Activated T-helper 17 cell treated with anti-CD3 and anti-CD28 coated beads, Interleukin-2, amount 50 U/mL, for 72 hours (primary cell): Measurements from ENCODE around the gene NDUFS7. TPM values are rescaled to one million over a fixed set of nuclear protein-coding genes. Genes with fewer than 3 reads are reported as not detected.
"Not testable (repeated sequence)": the region's sequence is repeated elsewhere in the genome, so short reads cannot be mapped to it uniquely, and the experiment has no call there.

Experiments used
- ATAC-seq: fragments of 150-1000 bp; cut with Tn5 transposase; replicated peaks from 2 replicates; pipeline ENCODE4 v1.10.0; 2021; ENCODE audit warnings: mild to moderate bottlenecking, moderate library complexity
- H3K27ac Mint-ChIP-seq: one replicate; pipeline ENCODE4 v1.8.0; 2022; ENCODE audit warnings: mixed read lengths
- H3K27me3 Mint-ChIP-seq: one replicate; pipeline ENCODE4 v1.8.0; 2022; ENCODE audit warnings: mixed read lengths
- H3K36me3 Mint-ChIP-seq: one replicate; pipeline ENCODE4 v1.8.0; 2022; ENCODE audit warnings: low read depth, mild to moderate bottlenecking, mixed read lengths
- H3K4me1 Mint-ChIP-seq: one replicate; pipeline ENCODE4 v1.8.0; 2022; ENCODE audit warnings: mixed read lengths
- H3K4me3 Mint-ChIP-seq: one replicate; pipeline ENCODE4 v1.8.0; 2022; ENCODE audit warnings: mild to moderate bottlenecking, mixed read lengths
- H3K9me3 Mint-ChIP-seq: one replicate; pipeline ENCODE4 v1.8.0; 2022; ENCODE audit warnings: mixed read lengths
- total RNA-seq, 2 donors: library from RNA; stranded (reverse); gene quantifications; one replicate each; pipeline ENCODE4 v1.2.3, GENCODE V29; 2022

NDUFS7 gene
- total RNA-seq, 2 donors from 2014 or later: 51.5 to 87.9 TPM

DNA sequence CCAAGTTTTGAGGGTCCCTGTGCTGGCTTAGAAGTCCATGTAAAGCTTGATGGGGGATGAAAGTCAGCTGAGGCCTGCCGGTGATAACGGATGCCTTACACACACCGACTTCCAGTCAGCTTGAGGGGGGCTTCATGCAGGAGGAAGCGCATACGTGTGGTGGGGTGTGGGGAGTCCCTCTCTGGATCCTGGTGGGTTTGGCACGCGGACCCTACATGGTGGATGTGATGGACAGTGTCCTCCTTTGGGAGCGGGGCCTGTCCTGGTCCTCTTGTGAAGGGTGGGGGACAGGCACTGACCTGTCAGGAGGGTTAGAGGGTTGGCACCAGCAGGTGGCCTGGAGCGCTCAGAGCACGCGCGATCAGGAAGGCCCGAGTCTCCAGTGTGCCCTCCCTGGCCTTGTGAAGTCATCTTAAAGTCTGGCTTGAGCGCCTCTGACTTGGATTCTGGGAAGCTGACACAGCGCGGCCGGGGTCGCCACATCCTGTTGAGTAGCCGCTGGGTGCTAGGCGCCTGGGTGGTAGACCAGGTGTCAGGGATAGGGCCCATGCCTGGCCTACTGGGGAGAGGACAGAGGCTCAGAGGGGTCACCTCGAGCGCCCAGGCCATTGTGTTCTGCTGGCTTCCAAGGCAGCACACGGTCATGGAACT lies 26.6 kb downstream of the NDUFS7 start:
- Mint-ChIP-seq H3K27me3 (no peaks in the 10 kb centered on the region), H3K27ac (peak overlapping the region; percentile 90), H3K4me3 (peak overlapping the region; percentile 95), H3K9me3 (no peaks in the 10 kb centered on the region), H3K36me3 (peaks cover 55% of the 10 kb centered on the region), H3K4me1 (peaks cover 35% of the 10 kb centered on the region)
- peak; percentile 7 for ATAC-seq

DNA sequence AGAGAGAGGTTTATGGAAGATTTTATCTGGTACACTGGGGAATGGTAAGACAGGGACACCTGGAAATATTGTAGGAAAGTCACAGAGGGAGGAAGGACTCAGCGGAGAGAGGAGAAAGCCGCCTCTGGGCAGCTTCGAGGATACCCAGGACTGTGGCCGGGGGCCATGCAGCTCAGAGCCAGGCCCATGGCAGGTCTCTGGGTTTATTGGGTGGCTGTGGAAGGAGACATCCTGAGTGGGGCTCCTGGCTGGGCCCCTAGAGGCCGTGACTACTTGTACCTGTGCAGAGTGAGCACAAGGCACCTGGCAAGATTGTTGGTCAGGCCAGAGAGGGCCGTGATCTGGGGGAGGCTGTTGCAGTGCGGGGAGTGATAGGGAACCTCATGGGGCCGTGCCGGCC lies 27.1 kb downstream of the NDUFS7 start:
- Mint-ChIP-seq H3K4me3 (peak overlapping the region; percentile 95), H3K27ac (peak overlapping the region; percentile 90), H3K4me1 (peaks cover 40% of the 10 kb centered on the region), H3K36me3 (peaks cover 60% of the 10 kb centered on the region), H3K9me3 (no peaks in the 10 kb centered on the region), H3K27me3 (no peaks in the 10 kb centered on the region)
- no peak for ATAC-seq

DNA sequence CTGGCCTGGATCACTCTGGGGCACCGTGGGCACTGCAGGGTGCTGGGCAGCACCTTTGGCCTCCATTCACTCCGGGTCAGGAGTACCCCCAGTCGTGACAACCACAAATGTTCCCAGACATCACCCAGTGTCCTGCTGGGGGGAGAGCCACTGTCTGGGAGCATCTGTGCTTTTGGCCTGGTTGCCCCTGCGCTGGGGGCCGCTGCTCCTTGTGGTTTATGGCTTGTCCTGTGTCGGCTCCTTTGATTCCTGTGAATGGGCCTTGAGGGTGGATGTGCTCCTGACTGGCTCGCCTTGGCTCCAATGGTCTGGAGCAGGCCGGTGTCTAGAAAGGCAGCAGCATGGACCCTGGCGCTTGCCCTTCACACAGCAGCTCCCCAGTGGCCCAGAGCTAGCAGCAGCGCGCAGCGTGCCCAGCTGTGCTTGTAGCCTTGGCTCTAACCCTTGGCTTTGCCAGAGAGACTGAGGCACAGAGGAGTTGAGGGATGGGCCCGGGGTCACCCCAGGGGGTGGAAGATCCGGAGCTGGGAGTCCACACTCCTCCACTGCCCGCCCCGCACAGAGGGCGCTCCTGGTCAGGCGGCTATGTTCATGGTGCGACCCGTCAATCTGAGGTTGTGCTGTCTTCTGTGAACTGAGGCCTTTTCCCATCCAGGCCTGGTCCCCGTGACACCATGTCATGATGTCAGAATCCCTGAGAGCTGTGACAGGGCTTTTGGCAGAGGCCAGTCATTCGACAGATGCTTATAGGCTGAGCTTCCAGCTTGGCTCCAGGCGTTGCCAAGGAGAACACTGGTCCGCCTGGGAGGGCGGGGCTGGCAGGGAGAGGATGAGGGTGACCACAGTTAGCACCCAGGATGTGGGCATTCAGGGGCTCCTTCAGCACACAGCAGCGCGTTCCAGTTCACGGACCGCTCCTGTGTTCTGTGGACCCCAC lies 27.8 kb downstream of the NDUFS7 start:
- H3K9me3 Mint-ChIP-seq: no peaks in the 10 kb centered on the region
- ATAC-seq: no peak
- peaks cover 42% of the 10 kb centered on the region for H3K4me1 Mint-ChIP-seq
- H3K36me3 Mint-ChIP-seq: peaks cover 67% of the 10 kb centered on the region
- H3K27me3 Mint-ChIP-seq: no peaks in the 10 kb centered on the region
- peak overlapping the region; percentile 95 for H3K4me3 Mint-ChIP-seq
- H3K27ac Mint-ChIP-seq: peak overlapping the region; percentile 90

DNA sequence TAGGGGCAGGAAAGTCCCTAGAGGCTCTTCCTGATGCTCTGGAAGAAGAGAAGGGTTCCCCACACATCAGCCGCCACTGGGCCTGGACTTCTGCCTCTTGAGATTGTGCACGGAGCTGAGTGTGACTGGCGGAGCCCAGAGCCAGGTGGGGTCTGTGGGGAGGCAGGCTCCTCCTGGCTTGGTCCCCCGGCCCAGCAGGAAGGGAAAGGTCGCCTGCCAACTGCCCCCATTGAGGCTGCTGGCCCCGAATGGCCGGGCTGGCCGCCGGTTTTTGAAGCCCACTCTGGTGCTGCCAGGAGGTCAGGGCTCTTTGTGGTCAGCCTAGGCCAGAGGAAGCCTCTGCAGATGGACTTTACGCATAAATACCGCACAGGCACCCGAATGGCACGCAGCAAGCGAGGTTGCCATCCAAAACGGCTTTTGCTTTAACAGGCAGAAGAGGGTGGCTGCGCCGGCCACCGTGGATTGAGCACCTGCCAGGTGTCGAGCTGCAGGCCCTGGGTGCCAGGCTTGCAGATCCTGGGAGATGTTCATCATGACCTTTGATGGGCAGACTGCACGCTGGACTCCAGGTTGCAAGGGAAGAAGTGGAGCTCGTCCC lies 28.7 kb downstream of the NDUFS7 start:
- Mint-ChIP-seq H3K9me3 (no peaks in the 10 kb centered on the region), H3K27ac (peak overlapping the region; percentile 90), H3K4me1 (peaks cover 42% of the 10 kb centered on the region), H3K36me3 (peaks cover 76% of the 10 kb centered on the region), H3K4me3 (peak overlapping the region; percentile 95), H3K27me3 (no peaks in the 10 kb centered on the region)
- no peak for ATAC-seq

DNA sequence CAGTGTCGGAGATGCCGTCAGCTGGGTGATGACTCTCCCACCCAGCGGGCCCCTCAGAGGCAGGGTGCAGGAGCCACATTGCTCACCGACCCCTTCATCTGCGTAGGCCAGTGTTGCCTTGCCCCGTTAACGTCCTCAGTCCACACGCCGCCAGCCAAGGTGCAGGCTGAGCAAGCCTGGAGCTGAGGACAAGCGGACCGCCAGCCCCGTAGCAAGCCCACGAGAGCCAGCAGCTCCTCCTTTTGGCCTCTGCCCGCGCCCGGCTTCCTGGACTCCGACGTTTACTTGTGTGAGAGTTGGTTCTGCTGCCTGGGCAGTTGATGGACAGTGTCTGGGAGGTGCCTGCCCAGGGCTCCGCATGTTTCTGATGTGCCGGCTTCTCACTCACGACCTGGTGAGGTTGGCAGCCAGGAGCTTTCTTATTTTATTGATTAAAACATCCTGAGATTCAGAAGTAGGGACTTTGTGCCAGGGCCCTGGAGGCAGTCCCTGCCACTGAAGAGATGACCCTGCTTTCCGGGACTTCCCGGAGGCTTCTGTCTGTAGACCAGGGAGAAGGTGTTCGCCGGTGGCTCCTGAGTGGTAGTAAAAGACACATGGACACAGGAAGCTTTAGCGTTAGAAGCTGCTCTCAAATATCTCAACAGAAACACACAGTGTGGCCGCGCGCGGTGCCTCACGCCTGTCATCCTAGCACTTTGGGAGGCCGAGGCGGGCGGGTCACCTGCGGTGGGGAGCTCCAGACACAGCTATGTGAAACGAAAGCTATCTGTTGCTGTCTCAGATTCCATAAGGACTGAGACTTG lies 29.5 kb downstream of the NDUFS7 start:
- Mint-ChIP-seq H3K4me3 (peak overlapping the region; percentile 53), H3K27ac (peak overlapping the region; percentile 90), H3K36me3 (peaks cover 84% of the 10 kb centered on the region), H3K9me3 (no peaks in the 10 kb centered on the region), H3K4me1 (peaks cover 42% of the 10 kb centered on the region), H3K27me3 (no peaks in the 10 kb centered on the region)
- peak; percentile 30 for ATAC-seq

DNA sequence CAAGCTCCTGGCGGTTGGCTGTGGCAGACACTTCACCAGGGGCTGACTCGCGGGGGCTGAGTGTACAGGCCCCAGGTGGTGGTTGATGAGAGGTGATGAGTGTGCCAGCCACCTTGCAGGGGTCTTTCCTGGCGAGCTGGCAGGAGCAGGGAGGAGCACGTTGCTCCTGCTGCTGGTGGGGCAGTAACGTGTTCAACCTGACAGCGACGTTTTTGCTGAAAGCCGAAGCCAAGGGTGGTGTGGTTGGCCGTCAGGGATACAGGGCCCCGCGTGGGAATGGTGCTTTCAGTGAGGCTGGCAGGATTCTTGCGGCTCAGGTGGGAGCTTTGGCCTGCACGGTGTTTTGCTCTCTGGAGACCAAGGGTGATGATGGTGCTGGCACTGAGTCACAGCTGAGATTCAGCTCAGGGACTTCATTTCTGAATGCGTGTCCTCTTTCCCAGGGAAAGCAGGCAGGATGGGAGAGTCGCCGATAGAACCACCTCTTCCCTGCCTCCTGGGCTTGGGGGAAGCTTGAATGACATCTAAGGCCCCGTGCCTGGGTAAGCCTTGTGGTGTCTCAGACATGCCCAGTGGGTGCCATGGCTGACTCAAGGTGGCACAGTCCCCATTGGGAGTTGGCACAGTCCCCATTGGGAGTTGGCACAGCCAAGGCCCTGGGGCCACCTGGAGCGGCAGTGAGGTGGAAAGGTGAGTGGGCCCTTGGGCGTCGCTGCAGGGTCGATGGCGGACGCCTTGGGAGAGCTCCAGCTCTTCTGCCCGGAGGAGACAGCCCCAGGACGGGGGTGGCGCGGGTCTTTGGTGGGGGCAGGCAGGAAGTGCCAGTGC lies 32.5 kb downstream of the NDUFS7 start:
- Mint-ChIP-seq H3K27ac (peak overlapping the region; percentile 87), H3K4me1 (peaks cover 20% of the 10 kb centered on the region), H3K9me3 (no peaks in the 10 kb centered on the region), H3K4me3 (peak overlapping the region; percentile 82), H3K27me3 (no peaks in the 10 kb centered on the region), H3K36me3 (peaks cover 87% of the 10 kb centered on the region)
- ATAC-seq: no peak

DNA sequence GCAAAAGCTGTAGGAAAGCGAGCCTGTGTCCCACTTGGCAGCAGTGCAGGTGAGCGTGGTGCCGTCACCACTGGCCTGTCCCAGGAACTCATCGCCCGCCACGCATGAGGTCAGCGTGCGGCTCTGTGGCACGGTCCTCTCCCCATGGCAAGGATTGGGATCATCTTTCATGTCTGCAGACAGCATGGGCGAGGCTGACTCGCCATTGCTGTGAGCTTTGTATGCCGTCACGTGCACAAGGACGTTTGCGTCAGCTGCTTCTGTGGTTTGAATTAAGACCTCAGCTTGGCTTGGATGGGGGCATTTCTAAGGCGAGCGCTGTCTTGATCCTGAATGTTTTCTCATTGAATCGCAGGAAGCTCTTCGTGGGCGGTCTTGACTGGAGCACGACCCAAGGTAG lies 33.4 kb downstream of the NDUFS7 start:
- Mint-ChIP-seq H3K27me3 (no peaks in the 10 kb centered on the region), H3K36me3 (peaks cover 89% of the 10 kb centered on the region), H3K27ac (no peak overlapping the region), H3K4me3 (peak overlapping the region; percentile 5), H3K9me3 (no peaks in the 10 kb centered on the region), H3K4me1 (peaks cover 16% of the 10 kb centered on the region)
- no peak for ATAC-seq

DNA sequence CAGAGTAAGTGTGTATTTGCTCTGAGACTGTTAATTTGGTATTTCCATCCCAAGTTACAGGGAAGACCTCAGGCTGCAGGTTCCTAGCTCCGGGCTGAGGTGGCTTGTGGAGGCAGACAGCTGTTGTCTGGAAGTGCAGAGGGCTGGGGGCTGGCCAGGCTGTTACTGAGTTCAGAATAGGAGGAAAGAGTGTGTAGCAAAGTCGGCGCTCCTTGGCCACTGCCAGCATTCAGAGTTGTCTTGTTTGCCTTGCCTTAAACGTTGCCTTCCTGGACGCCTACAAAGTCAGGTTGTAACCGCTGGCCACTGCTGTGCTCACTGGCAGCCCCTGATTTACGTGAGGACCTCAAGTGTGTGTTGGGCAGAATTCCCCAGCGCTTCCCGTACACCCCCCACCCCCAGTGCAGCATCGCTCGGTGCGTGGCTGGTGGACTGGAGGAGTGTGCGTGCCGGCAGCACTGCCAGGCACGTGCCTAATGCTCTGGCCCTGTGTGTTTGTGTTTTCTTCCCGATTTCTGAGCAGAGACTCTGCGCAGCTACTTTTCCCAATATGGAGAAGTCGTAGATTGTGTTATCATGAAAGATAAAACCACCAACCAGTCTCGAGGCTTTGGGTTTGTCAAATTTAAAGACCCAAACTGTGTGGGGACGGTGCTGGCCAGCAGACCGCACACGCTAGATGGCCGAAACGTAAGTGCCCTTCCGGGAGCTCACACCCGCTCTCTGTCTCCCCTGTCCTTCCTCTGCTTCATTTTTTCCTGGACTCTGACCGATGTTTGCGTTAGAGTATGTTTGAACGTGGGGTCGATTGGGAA lies 34.2 kb downstream of the NDUFS7 start:
- Mint-ChIP-seq H3K36me3 (peaks cover 89% of the 10 kb centered on the region), H3K27ac (no peak overlapping the region)
- ATAC-seq: no peak

DNA sequence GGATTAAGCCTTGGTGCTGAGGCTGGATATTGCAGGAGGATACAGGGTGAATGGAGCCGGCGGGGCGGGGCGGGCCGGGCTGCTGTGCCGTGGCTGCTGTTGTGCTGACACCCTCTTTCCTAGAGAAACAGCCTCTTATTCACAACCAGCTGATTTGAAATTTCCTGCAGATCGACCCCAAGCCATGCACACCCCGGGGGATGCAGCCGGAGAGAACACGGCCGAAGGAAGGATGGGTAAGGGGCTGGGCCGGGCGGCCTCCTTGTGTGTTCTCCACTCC lies 34.7 kb downstream of the NDUFS7 start:
- Mint-ChIP-seq H3K4me1 (peaks cover 12% of the 10 kb centered on the region), H3K27me3 (no peaks in the 10 kb centered on the region), H3K4me3 (no peak overlapping the region), H3K9me3 (no peaks in the 10 kb centered on the region), H3K36me3 (peaks cover 89% of the 10 kb centered on the region), H3K27ac (no peak overlapping the region)
- no peak for ATAC-seq

More for the DNA sequence above, 34.2 kb downstream of the NDUFS7 start:
- no peaks in the 10 kb centered on the region for H3K9me3 Mint-ChIP-seq
- H3K27me3 Mint-ChIP-seq: no peaks in the 10 kb centered on the region
- H3K4me3 Mint-ChIP-seq: peak overlapping the region; percentile 5
- peaks cover 16% of the 10 kb centered on the region for H3K4me1 Mint-ChIP-seq

DNA sequence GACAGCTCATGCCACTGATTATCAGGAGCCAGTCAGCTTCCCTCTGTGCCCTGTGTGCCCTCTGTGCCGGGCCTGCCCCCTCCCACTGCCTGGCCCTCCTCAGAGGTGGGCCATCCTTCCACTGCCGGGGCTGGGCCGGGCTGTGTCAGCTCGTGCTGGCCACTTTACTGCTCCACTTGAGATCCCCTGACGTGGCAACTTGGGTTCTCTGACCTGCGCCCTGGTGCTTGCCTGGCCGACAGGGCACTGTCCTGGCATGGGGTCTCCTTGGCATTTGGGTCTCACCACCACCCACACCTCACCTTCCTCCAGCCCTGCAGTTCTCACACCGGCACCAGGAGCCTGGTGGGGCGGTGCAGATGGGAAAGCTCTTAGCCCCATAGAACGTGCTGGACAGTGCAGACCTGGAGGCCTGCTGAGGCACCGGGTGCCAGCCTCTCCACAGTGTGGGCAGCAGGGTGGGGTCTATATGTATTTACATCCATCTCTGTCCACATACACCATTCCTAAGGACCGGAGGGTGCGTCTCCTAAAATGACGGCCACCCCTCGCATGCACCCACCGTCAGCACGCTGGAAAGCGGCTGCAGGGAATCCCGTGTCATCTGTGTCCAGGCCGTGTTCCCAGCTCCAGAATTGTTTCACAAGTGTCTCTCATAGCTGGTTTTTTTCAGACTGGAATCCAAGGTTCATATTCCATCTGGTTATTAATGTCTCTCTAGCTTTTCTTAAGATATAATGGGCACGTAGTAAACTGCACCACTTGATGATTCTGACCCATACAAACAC lies 35.4 kb downstream of the NDUFS7 start:
- Mint-ChIP-seq H3K36me3 (peaks cover 92% of the 10 kb centered on the region), H3K27ac (no peak overlapping the region), H3K9me3 (no peaks in the 10 kb centered on the region), H3K4me3 (no peak overlapping the region), H3K27me3 (no peaks in the 10 kb centered on the region), H3K4me1 (peaks cover 11% of the 10 kb centered on the region)
- ATAC-seq: no peak

DNA sequence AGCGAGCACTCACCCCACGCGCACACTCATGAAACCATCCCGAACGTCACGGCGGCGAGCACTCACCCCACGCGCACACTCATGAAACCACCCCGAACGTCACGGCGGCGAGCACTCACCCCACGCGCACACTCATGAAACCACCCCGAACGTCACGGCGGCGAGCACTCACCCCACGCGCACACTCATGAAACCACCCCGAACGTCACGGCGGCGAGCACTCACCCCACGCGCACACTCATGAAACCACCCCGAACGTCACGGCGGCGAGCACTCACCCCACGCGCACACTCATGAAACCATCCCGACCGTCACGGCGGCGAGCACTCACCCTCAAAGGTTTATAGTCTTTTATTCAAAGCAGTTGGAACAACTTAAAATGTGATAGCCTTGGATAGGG lies 36.4 kb downstream of the NDUFS7 start:
- H3K27ac Mint-ChIP-seq, ATAC-seq, H3K27me3 Mint-ChIP-seq, H3K9me3 Mint-ChIP-seq, H3K4me3 Mint-ChIP-seq, H3K4me1 Mint-ChIP-seq: not testable (repeated sequence)
- H3K36me3 Mint-ChIP-seq: peaks cover 98% of the 10 kb centered on the region

DNA sequence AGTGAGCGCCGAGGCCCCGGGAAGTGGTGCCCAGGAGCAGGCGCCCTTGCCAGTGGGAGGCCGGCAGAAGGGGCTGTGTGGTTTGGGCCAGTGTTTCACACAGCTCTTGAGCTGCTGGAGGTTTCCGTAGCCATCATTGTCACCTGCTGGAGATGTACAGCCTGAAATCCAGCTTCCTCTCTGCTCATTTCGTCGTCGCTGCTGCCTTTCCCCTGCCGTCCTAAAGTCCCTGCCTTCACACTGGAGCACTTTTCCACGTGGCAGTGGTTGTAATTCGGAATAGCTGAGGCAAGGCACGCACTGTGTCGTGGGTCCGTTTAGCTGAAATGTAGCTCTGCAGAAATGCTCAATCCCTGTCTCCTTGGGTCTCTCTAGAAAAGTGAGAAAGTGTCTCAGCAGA lies 36.9 kb downstream of the NDUFS7 start:
- Mint-ChIP-seq H3K27me3 (no peaks in the 10 kb centered on the region), H3K4me1 (peaks cover 3% of the 10 kb centered on the region), H3K36me3 (peaks cover 98% of the 10 kb centered on the region), H3K27ac (no peak overlapping the region), H3K4me3 (no peak overlapping the region), H3K9me3 (no peaks in the 10 kb centered on the region)
- ATAC-seq: no peak
